Stimulated activated CD4-positive, alpha-beta T cell treated with anti-CD3 and anti-CD28 coated beads, Interleukin-15, amount 100 ng/mL, for 24 hours (primary cell): ENCODE measurements around the gene LYZL1.
"Not testable (repeated sequence)": the region's sequence is repeated elsewhere in the genome, so short reads cannot be mapped to it uniquely, and the experiment has no call there.

Experiments
- DNase-seq: peaks from one replicate; pipeline ENCODE4 v3.0.0-alpha.2; 2020

LYZL1 gene

DNA sequence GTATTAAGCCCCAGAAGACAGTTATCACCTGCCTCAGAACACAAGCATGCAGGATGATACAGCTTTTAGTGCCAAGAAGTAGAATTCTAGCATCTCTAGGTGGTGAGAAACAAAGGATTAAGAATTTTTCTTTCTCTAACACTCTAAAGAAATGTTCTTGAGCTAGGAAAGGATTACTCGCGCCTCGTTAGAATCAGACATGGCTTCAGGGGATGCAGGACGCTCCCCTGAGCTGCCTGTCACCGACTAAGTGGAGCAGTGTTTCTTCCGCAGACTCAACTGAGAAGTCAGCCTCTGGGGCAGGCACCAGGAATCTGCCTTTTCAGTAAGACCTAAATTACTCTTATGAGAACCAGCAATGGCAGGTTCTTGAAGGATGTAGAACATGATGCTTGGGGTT is at the start of gene LYZL1:
TSS of gene LYZL1 (plus strand) at position 165 of the 400 bp plus-strand sequence. CDS start 2,798 bp downstream, outside the sequence.
- DNase-seq = not testable (repeated sequence)

DNA sequence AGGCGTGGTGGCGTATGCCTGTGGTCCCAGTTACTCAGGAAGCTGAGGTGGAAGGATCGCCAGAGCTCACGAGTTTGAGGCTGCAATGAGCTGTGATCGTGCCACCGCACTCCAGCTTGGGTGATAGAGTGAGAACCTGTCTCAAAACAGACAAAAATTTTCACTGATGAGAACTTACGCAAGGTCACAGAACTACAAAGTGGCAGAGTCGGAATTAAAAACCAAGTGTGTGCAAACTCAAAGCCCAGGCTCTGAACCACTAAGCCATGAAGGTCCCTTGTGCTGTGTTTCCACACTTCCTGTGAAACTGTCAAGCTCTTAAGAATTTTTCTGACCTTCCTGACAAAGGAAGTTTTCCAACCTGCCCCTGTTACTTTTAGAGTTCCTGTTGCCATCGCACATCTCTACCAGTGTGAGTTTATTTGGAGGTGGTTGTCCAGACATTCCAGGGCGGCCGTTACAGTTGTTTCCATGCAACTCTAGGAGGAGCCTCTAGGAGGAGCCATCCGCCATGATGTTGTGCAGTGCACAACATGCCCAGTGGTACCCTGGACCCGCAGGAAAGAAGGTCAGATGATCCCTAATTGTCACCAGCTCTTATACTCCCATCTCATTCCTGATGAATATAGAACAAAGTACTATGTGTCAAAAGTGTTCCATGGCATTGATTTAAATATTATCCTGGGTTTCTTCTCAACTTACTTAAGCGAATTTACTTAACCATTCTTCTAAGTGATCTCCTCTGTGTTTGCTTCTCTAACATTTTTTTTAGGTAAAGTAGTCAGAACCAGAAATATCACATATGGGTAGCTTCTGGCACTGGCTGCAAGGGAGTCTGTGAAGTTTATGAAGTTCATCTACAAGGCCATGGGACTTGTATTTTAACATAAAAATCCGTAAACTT is 49.0 kb upstream of the LYZL1 start:
- peak; percentile 3 for DNase-seq

DNA sequence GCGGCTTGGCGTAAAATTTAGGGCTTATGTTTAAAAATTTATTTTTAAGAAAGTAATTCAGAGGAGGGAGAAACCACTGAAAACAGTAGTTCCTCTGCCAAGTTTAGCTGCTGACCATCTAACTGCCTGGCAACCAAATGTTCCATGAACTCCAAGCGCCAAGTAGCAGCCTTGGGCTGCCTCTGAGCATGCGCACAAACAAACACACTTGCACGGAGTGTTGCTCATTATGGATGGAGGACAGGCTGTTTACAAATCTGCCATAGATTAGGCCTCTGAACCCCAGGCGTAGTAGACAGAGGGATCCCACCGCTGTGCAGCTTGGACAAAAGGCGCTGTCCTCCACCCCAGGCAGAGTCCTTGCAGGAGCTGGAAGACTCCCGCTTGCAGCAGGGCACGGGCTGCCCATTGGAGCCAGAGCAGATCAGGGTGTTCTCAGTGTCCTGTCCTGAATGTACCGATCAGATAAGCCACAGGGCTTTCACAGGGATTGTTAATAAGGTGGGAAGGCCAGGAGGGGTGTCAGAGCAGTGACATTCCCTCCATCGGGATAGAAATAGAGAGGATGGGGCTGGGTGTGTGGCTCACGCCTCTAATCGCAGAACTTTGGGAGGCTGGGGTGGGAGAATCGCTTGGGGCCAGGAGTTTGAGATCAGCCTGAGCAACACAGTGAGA is 47.7 kb upstream of the LYZL1 start:
- no peak for DNase-seq

DNA sequence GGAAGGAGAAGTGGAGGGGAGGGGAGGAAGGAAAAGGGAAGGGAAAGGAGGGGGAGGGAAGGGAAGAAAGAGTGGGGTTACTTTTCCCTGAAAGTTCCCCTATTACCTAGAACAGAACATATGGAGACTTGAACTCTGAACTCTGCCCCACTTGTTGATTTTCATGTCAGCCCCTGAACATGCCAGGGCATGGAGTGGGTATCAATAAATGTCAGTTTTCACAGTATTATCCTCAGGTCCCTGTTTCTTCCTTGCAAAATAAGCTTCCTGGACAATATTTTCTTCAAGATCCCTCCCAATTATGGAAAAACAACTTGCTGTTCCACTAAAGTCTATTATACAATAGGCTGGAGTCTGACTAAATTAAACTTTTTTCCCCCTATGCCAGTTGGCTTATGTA is 46.9 kb upstream of the LYZL1 start:
- no peak for DNase-seq

DNA sequence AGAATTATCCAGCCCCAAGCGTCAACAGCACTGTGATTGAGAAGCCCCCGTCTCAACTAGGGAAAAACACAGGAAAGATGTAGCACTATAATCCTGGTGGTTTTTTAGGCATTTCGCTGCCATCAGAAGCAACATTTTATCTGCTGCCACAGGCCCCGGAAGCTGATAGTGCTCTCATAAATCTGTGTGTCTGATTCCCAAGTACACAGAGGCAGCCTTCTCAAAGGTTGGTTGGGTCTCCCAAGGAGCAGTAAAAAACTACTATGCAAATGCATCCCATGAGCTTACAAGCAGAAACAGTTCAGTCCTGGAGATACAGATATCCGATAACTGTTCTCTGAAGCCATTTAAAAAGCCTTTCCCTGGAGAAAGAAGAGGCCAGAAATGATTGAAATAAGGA is 45.8 kb upstream of the LYZL1 start:
- DNase-seq = no peak

DNA sequence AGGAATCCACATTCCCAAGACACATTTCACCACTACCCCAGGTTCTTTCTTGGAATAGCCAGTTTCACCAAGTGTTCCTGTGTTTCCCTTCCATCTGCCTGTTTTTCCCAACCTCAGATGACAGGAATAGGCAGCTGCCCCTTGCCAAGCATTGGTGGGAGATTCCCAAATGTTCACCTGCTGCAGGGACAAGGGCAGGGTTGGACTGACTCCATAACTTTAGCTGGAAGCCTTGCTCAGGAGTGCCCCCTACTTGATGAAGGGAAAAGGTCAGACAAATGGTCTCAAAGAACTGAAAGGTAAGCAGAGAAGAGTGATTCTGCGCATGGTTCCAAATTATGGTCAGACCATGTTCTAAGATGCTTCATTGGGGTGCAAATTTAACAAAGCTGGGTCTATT is 45.1 kb upstream of the LYZL1 start:
- no peak for DNase-seq

DNA sequence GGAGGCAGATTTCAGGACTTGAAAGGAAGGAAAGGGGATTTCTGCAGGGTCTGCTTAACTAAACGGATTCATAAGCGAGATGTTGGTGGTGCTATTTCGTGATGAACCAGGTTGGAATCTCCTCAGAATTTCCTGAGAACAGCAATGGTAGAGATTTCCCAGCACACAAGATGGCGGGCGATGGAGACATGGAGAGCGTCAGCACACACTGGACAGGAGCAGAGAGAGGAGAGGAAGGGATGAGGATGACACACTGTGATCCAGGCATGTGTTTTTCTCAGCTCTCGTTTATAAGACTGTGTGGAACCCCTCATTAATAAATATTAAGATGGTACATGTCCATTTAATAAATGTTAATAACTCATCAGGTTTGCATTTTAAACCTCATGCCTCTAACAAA is 43.9 kb upstream of the LYZL1 start:
- no peak for DNase-seq

DNA sequence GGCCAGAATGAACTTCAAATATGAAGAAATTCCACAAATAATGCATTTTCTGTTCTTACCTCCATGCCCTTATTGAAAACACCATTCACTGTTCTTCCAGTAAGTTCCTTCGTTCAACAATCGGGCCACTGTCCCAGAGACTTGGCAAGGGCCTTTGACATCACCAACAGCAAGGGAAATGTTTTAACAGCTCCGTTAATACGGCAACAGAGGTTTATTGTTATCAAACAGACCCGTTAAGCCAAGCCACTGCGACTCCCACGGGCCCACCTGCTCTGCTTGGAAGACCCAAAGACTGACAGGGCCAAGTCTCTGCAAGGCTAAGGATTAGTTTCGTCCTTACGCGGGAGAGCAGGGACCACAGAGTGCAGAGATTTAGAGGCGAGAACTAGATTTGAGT is 43.4 kb upstream of the LYZL1 start:
- DNase-seq = no peak

DNA sequence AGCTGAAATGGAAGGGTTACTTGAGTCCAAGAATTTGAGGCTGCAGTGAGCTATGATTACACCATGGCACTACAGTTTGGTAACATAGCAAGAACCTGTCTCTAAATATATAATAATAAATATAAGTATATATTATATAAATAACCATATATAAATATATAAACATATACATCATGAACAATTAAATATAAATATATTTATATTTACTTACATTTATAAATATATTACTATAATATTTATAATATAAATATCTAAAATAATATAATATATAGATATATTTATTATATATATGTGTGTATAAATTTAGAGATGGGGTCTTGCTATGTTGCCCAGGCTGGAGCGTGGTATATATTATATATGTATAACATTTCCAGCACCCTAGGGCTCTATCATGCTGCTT is 42.4 kb upstream of the LYZL1 start:
- no peak for DNase-seq

DNA sequence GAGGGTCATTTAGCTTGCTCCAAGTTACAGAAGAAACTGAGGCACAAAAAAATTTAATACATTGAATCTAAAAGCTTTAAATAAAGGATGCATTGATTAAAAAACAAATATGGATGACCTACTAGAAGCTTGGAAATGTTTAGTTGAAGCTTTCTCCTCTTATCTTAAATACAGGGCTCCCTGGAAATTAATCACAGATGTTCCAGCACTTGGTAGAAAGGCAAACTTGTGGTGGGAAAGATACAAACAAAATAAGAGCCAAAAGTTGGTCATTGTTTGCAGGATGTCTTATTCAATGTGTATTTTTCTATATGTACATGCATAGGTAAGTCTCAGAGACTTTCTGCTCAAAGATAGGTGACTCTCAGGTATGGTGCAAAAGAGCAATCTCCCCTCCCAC is 40.7 kb upstream of the LYZL1 start:
- DNase-seq = no peak

DNA sequence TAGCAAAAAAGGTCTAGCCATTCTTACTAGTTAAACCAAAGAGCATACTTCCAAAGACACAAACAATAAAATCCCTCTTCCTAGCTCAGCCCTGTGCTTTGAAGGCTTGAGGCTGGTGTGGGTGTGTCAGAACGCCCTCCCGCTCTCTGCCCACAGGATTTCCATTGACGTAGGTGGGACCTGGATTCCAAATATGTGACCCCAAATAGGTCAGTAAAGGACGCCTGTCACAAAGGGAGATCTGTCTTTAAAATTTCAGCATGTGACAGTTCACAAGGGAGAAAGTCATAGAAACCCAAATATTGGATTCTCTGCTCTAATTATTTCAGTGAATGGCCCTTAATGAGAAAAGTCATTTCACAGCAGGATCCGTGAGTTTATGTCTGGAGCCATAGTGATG is 39.9 kb upstream of the LYZL1 start:
- DNase-seq = no peak

DNA sequence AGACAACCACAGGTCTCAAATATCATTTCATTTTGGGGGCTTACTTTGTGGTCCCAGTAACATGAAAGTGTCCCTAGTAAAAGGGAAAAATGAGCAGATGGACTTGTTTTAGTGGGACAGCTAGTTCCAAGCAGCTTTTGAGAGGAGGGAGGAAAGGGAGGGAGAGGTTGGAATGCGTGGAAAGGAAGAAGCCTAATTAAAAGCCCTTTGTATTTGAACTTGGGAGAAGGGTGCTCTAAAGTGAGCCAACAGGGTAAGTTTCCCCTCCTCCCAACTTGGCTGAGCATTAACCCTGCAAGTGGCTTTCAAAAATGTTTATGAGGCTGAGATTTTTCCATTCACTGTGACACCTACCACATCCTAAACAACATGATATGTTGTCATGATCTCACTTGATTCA is 38.8 kb upstream of the LYZL1 start:
- no peak for DNase-seq

DNA sequence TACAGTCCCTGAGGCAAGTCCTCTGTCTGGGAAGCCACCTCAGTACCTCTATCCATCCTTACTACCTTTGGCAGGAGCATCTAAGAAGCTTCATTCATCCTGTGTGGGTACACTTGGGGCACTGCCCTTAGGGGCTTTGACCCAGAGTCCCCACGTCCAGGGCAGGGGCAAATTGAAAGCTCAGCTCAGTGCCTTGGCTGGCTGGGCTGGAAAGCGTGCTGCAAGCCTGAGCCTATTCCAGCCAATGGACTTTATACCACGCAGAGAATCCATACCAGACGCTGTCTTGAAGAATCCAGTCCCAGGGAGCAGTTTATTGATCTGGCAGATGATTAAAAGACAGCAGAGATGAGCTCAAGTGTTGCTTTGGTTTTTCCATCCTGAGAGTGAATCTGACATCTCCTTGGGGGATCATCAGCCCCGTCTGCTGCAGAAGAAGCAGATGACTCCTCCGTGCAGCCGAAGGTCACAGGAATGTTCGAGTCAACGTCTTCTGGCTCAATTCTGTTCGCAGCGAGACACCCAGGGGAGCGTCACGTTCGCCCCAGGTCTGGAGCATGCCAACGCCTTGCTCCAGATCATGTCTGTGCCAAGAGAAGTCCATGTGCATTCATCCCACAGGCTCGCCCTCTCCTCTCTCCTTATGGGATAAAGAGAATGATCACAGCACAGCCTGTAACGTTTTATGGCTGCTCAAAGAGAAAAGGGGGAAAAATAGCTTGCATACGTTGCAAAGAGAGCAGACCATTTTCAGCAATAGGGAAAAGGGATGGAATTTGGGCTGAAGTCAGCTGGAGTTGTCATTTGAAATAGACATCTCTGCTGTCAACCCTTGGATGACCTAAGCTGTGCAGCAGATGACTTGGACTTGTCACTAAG is 35.8 kb upstream of the LYZL1 start:
- DNase-seq = no peak

DNA sequence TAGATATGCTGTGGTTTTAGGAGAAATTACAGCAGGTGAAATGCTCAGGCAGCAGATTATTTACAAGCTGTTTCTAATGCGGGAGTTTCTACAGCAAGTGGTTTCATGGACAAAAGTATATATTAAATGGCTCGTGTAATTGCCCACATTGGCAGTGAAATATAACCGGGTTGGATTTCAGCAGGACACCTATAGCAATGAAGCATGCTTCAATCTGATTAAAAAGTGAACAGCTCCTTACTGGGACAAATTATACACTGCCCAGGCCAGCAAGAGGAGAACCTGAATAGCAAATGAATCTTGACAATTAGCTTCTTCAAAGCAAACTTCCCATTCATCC is 35.2 kb upstream of the LYZL1 start:
- DNase-seq = no peak

DNA sequence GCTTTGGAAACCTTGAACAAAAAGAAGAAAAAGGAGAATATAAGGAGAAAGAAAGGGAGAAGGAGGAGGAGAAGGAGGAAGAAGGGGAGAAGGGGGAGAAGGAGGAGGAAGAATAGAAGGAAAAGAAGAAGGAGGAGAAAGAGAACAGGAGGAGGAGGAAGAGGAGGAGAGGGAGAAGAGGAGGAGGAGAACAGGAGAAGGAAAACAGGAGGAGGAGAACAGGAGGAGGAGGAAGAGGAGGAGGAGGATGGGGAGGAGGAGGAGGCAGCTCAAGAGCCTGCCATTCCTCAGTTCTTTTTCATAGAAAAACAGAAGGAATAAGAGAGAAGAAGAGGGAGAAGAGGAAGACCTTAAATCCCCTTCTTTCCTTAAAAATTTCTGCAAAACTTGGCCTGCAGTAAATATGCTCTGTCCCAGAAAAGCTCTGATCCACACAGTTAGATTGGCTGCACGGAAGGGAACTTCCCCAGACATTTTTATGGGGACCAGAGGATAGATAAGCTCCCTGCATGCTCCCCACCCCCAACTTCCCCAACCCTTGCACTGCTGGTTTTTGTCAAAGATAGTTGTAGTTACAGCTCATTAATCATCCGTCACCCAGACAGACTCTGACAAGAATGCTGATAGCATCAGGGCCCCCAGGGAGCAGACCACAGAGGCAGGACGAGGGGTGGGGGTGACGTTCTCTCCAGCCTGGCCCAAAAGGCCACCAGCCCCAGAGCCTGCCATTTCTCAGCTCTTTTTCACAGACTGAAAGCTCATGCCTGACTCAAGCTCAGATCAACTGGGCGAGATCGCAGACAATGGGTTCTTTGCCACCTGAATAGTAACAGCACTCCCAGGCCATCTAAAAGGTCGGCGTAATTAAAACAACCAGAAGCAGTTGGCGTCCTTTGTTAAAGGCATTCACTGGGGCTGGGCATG is 34.5 kb upstream of the LYZL1 start:
- DNase-seq = no peak

DNA sequence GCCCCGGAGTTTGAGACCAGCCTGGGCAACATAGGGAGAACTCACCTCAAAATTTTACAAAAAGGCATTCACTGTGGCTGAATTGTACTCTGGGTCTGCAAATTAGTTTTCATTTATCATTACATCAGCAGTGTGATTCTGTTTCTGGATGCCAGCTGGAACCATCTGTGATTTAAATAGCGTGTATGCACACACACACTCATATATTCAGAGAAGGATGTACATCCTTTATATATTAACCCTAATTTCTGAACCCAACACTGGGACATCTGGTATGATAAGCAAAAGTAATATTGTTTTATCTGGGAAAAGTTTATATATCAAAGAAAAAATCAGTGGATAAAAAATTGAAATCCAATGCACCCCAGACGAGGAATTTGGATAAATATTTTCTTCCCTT is 33.8 kb upstream of the LYZL1 start:
- DNase-seq = no peak

DNA sequence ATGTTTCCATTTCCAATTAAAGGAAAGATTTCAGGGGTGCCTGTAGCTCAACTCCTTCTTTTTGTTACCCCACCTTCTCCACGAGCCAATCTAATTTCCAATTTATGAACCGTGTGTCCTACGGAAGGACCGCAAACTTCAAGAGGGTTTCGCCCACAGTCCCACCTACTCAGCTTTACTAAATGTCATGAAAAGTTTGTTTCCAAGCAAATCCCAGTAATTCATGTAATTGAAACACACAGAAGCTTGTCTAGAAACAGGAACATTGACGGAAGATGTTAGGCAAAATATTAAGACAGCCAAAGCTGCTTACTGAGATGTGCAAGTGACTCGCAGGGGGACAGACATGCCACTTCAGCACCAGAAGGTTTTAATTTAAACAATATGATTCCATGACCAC is 32.9 kb upstream of the LYZL1 start:
- no peak for DNase-seq

DNA sequence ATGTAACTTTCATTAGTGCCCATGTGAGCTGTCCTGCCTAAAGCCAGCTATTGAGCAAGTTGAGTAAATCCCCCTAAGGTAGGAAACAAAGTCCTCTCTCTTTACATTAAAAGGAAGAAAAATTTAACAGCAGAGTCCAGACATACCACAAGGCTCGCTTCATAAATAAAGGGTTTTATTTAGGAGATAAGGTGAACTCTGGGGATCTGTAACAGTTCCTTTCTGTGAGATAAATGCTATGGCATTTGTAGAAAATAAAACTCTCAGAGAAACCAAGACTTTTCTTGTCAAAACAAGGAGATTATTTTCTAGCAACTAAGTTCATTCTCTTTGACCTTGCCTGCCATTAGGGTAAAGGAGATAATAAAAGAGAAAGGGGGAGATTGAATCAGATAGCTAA is 32.3 kb upstream of the LYZL1 start:
- DNase-seq = no peak

DNA sequence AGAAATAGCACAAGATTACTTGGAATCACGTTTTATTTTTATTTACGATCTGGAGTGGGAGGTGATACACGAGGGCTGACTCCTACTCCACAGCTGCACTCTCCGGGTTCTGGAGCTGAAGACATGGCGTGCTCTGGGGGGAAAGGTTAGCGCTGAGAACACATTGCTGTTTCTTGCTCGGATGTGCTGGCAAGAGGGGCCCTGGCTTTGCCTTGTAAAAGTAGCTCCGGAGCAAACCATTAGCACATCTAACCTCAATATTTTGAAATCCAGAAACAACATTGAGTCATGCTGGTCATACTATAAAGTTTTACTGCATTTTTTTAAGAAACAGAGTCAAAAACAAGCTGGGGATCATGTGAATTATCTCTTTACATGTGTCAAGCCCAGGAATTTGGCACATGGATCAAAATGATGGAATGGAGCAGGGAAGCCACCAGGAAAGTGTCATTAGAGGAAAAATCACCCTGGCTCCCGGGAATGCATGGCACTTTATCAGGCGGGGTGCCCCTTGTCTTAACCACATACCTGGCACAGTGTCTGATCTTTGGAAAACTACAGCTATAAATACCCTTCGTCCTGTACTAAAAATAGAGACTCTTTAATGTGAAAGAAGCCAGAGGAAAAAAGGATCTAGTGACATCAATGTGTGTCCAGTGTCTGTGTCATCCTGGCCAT is 31.6 kb upstream of the LYZL1 start:
- DNase-seq = no peak

DNA sequence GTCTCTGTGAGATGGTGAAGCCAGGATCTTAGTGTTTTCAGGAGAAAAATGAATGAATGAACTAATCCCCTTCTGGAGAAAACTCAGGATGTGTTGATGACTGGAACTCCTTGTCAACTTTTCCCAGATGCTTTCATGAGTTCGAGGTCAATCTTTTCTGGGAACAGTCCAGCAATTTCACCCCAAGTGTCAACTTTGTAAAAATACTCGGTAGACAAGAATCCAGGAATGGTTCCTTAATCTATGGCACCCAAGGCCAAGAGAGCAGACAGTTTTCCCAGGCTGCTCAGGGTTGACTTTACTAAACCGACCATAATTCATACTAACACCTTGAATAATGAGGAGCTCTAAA is 31.1 kb upstream of the LYZL1 start:
- no peak for DNase-seq

DNA sequence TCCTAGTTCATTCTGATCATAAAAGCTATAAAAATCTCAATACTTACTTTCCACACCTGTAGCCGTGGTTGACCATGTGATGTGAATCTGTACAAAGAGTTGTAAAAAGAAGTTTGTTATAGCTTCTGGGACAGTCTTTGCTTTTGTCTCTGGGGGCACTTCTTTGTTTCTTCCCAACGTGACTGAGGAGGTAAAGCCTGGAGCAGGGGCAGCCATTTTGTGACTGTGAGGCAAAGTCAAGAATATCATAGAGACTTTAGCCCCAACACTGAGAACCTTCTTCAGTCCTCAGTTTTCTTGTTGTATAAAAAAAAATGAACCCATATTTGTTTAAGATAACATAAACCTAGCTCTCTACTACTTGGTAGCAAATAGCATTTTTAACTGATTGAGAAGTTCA is 29.4 kb upstream of the LYZL1 start:
- no peak for DNase-seq

DNA sequence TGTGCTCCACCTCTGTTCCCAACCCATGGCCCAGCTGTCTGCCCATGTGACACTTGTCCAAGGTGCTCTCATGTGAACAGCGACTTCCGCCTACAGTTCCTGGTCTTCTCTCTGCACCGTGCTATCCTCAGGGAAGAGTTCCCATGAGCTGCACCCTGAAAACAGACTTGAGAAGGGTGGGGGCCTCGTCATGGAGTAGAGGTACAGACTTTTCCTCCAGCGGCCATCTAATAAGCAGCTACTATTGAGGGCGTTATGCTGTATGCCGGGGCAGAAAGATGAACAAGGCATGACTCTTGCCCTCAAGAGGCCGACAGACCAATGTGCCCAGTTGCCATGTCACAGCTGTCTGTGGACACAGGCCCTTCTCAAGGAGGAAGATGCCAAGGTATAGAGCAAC is 25.4 kb upstream of the LYZL1 start:
- no peak for DNase-seq
